NCI-H1694 treated with DMSO at 0.1 percent for 48 hours (cell line): ENCODE data around the gene LPP.
"Not testable (repeated sequence)": the region's sequence is repeated elsewhere in the genome, so short reads cannot be mapped to it uniquely, and the experiment has no call there.

Source experiments
- DNase-seq: peaks from one replicate; lab custom pipeline; 2025; lab: John Stamatoyannopoulos, UW

LPP gene

GRCh38 chr3:188680189-188680588 lies 526.2 kb downstream of the LPP start:
- DNase-seq = no peak

- no peak for DNase-seq
These were observed 526.6 kb downstream of the LPP start for GRCh38 chr3:188680605-188681004.

- DNase-seq = no peak
These were observed 528.4 kb downstream of the LPP start for GRCh38 chr3:188682316-188682715.

- no peak for DNase-seq
These were observed 529.1 kb downstream of the LPP start for GRCh38 chr3:188683032-188683521.

- DNase-seq = no peak
These were observed 530.3 kb downstream of the LPP start for GRCh38 chr3:188684276-188684675.

- DNase-seq = no peak
These were observed 531.8 kb downstream of the LPP start for GRCh38 chr3:188685789-188686188.

GRCh38 chr3:188686324-188686723 lies 532.4 kb downstream of the LPP start:
- DNase-seq = no peak

GRCh38 chr3:188687389-188687788 lies 533.4 kb downstream of the LPP start:
- DNase-seq = no peak

- DNase-seq = no peak
These were observed 535.2 kb downstream of the LPP start for GRCh38 chr3:188689101-188689574.

GRCh38 chr3:188690064-188690463 lies 536.1 kb downstream of the LPP start:
- no peak for DNase-seq

GRCh38 chr3:188691004-188691403 lies 537.0 kb downstream of the LPP start:
- DNase-seq = no peak

GRCh38 chr3:188691665-188692064 lies 537.7 kb downstream of the LPP start:
- DNase-seq = no peak

- no peak for DNase-seq
These were observed 538.7 kb downstream of the LPP start for GRCh38 chr3:188692700-188693099.

GRCh38 chr3:188693435-188693834 lies 539.5 kb downstream of the LPP start:
- no peak for DNase-seq

GRCh38 chr3:188695241-188695640 lies 541.3 kb downstream of the LPP start:
- DNase-seq = no peak

GRCh38 chr3:188697127-188697526 lies 543.2 kb downstream of the LPP start:
- no peak for DNase-seq

GRCh38 chr3:188698436-188698835 lies 544.5 kb downstream of the LPP start:
- no peak for DNase-seq

GRCh38 chr3:188700501-188700900 lies 546.5 kb downstream of the LPP start:
- no peak for DNase-seq

- DNase-seq = no peak
These were observed 547.0 kb downstream of the LPP start for GRCh38 chr3:188700918-188701317.

- no peak for DNase-seq
These were observed 547.6 kb downstream of the LPP start for GRCh38 chr3:188701485-188701969.

- DNase-seq = not testable (repeated sequence)
These were observed 548.1 kb downstream of the LPP start for GRCh38 chr3:188702028-188702427.

- DNase-seq = no peak
These were observed 552.2 kb downstream of the LPP start for GRCh38 chr3:188706176-188706575.

- DNase-seq = no peak
These were observed 552.6 kb downstream of the LPP start for GRCh38 chr3:188706599-188706998.
